ENCODE measurements around the gene KCNQ1OT1.

The KCNQ1OT1 gene

GRCh38 chr11:2570841-2571597 lies 128.8 kb downstream of the KCNQ1OT1 start:
- Histone ChIP-seq H3K9me3 (replicated peaks; ENCODE audit: low read length) (no peaks in the 10 kb centered on the region), H3K9ac (ENCODE audit: low read depth, low read length) (no peak overlapping the region), H3K4me1 (ENCODE audit: control insufficient read depth, insufficient read depth, low read length) (no peaks in the 10 kb centered on the region), H3K36me3 (ENCODE audit: insufficient read depth, low read length) (no peaks in the 10 kb centered on the region), H3K27me3 (ENCODE audit: control insufficient read depth, insufficient read depth, low read length) (peaks cover 3% of the 10 kb centered on the region), H3K4me3 (ENCODE audit: low read length) (no peak overlapping the region), H3K4me2 (ENCODE audit: low read length) (no peak overlapping the region)

- no peaks in the 10 kb centered on the region for H3K9me3 ChIP-seq (replicated peaks; ENCODE audit: low read length)
- H3K4me1 ChIP-seq (ENCODE audit: control insufficient read depth, insufficient read depth, low read length) = no peaks in the 10 kb centered on the region
- H3K27me3 ChIP-seq (ENCODE audit: control insufficient read depth, insufficient read depth, low read length) = peaks cover 3% of the 10 kb centered on the region
- H3K4me3 ChIP-seq (ENCODE audit: low read length) = no peak overlapping the region
- H3K9ac ChIP-seq (ENCODE audit: low read depth, low read length) = no peak overlapping the region
- no peaks in the 10 kb centered on the region for H3K36me3 ChIP-seq (ENCODE audit: insufficient read depth, low read length)
- no peak overlapping the region for H3K4me2 ChIP-seq (ENCODE audit: low read length)
Observed at GRCh38 chr11:2570211-2570811, 129.5 kb downstream of the KCNQ1OT1 start.

DNA sequence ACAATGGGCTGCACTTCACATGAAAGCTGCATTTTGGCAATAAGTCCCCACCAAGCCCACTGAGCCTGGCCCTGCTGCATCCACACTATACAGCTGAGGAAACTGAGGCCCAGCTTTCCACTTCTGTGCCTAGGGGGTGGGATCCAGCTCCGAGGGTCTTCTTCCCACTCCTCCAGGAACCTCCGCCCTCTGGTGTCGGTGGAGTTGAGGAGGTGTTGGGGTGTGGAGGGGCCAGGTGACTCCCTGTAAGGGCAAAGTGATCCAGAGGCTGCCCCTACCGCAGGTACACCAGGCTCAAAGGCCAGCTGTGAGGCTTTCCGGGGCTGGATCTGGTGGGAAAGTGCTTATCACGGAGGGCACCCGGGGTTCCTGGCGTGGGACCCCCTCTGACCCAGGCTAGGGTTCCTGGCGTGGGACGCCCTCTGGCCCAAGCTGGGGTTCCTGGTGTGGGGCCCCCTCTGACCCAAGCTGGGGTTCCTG lies 130.0 kb downstream of the KCNQ1OT1 start:
- Histone ChIP-seq H3K9me3 (replicated peaks; ENCODE audit: low read length) (no peaks in the 10 kb centered on the region), H3K9ac (ENCODE audit: low read depth, low read length) (no peak overlapping the region), H3K4me1 (ENCODE audit: control insufficient read depth, insufficient read depth, low read length) (no peaks in the 10 kb centered on the region), H3K36me3 (ENCODE audit: insufficient read depth, low read length) (no peaks in the 10 kb centered on the region), H3K27me3 (ENCODE audit: control insufficient read depth, insufficient read depth, low read length) (peaks cover 5% of the 10 kb centered on the region), H3K4me3 (ENCODE audit: low read length) (no peak overlapping the region), H3K4me2 (ENCODE audit: low read length) (no peak overlapping the region)

GRCh38 chr11:2569321-2569721 lies 130.5 kb downstream of the KCNQ1OT1 start:
- no peak overlapping the region for H3K4me3 ChIP-seq (ENCODE audit: low read length)
- no peaks in the 10 kb centered on the region for H3K4me1 ChIP-seq (ENCODE audit: control insufficient read depth, insufficient read depth, low read length)
- H3K4me2 ChIP-seq (ENCODE audit: low read length) = no peak overlapping the region
- H3K36me3 ChIP-seq (ENCODE audit: insufficient read depth, low read length) = no peaks in the 10 kb centered on the region
- peaks cover 7% of the 10 kb centered on the region for H3K27me3 ChIP-seq (ENCODE audit: control insufficient read depth, insufficient read depth, low read length)
- no peak overlapping the region for H3K9ac ChIP-seq (ENCODE audit: low read depth, low read length)
- no peaks in the 10 kb centered on the region for H3K9me3 ChIP-seq (replicated peaks; ENCODE audit: low read length)

DNA sequence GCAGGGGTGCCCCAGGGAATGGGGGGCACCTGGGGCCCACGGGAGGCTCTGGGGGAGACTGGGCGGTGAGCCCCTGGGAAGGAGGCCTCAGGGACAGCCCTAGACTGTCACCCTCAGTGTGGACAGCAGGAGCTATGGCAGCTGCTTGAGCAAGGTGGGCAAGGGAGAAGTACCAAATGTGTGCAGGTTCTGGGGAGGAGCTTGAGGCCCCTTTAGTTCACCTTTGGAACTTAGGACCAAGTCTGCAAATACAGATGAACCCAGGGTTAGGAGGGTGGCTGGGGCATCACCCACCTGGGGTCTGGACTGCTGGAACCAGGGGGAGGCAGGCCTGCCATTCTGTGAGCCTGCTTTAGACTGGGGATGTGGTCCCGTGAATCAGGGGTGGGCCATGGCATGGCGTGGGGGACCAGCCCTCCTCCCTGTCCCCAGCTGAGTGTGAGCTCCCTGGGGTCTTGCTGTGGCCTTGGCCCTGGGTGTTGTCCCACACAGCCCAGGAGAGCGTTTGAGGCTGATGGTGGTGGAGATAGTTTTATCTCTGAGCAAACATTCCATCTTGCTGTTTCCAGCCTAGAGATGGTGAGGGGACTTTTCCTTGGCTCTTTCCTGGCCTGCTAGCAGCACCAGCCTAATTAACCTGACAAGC lies 132.6 kb downstream of the KCNQ1OT1 start:
- H3K4me3 ChIP-seq (ENCODE audit: low read length) = no peak overlapping the region
- peaks cover 7% of the 10 kb centered on the region for H3K27me3 ChIP-seq (ENCODE audit: control insufficient read depth, insufficient read depth, low read length)
- no peak overlapping the region for H3K9ac ChIP-seq (ENCODE audit: low read depth, low read length)
- no peaks in the 10 kb centered on the region for H3K4me1 ChIP-seq (ENCODE audit: control insufficient read depth, insufficient read depth, low read length)
- H3K4me2 ChIP-seq (ENCODE audit: low read length) = no peak overlapping the region
- H3K9me3 ChIP-seq (replicated peaks; ENCODE audit: low read length) = no peaks in the 10 kb centered on the region
- no peaks in the 10 kb centered on the region for H3K36me3 ChIP-seq (ENCODE audit: insufficient read depth, low read length)

DNA sequence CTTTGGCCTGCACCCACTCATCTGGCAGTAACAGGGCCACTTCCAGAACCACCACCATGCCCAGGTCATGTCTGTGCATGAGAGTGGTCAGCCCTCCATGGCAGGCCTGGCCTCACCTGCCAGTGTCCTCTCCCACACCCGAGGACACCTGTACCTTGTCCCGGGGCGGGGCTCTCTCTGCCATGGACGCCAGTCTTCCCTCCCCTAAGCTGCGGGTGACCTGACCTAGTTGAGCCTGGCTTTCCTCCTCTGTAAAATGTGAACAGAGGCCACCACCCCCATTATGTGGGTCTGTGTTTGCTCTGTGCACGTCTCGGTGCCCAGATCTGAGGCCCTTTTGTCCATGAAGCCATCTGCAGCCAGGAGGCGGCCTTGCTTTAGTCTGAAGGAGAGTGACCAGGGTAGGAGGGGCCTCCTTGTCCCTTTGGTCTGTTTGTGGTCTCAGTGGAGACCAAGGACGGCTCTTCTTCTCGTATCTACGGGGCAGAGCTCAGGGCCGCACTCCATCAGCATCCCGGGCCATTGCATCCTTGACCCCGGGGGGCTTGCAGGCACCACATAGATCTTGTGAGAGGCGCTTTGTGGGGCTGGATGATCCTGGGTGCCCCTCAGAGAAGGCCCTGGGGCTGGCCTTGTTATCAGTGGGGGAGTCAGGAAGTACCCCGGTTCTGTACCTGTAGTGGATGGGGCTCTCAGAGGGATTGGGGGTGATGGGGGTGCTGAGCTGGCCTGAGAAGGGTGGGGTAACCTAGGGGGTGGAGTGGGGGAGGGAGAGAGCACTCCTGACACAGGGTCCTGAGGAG lies 133.4 kb downstream of the KCNQ1OT1 start:
- Histone ChIP-seq H3K9me3 (replicated peaks; ENCODE audit: low read length) (no peaks in the 10 kb centered on the region), H3K9ac (ENCODE audit: low read depth, low read length) (no peak overlapping the region), H3K4me3 (ENCODE audit: low read length) (no peak overlapping the region), H3K27me3 (ENCODE audit: control insufficient read depth, insufficient read depth, low read length) (peaks cover 7% of the 10 kb centered on the region), H3K4me1 (ENCODE audit: control insufficient read depth, insufficient read depth, low read length) (no peaks in the 10 kb centered on the region), H3K36me3 (ENCODE audit: insufficient read depth, low read length) (no peaks in the 10 kb centered on the region), H3K4me2 (ENCODE audit: low read length) (no peak overlapping the region)

DNA sequence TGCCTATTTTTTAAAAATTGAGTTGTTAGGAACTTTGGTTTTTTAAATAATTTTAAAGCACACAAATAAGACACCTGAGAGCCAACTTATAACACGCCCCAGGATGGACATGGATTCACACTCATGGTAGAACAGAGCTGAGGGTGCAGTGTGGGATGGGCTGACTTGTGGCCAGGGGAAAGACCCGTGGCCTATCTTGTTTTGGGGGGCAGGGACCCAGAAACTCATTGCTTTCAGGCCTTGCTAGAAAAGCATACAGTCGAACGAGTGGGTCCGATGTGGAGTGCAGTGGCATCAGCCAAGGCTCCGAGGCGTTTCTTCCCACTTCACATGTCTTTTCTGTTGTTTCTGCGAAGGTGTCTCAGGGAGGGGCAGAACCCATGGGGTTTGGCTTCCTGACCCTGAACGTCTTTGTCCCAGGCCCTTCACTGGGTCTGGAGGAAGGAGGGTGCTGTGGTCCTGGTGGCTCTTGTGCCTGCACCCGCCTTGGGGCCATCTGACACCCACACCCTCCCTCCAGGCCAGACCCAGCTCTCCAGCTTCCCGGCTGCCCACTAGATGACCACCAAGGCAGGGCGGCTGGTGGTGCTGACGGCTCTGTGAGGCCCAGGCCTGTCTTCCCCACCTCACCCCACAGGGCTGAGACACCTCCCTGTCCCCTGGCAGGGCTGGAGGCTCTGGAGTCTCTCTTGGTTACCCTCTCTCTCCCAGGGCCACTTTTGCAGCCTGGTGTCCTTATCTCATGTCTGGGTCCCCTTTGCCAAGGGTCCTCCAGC lies 134.2 kb downstream of the KCNQ1OT1 start:
- Histone ChIP-seq H3K36me3 (ENCODE audit: insufficient read depth, low read length) (no peaks in the 10 kb centered on the region), H3K4me3 (ENCODE audit: low read length) (no peak overlapping the region), H3K27me3 (ENCODE audit: control insufficient read depth, insufficient read depth, low read length) (peaks cover 7% of the 10 kb centered on the region), H3K4me1 (ENCODE audit: control insufficient read depth, insufficient read depth, low read length) (no peaks in the 10 kb centered on the region), H3K9me3 (replicated peaks; ENCODE audit: low read length) (no peaks in the 10 kb centered on the region), H3K4me2 (ENCODE audit: low read length) (no peak overlapping the region), H3K9ac (ENCODE audit: low read depth, low read length) (no peak overlapping the region)

DNA sequence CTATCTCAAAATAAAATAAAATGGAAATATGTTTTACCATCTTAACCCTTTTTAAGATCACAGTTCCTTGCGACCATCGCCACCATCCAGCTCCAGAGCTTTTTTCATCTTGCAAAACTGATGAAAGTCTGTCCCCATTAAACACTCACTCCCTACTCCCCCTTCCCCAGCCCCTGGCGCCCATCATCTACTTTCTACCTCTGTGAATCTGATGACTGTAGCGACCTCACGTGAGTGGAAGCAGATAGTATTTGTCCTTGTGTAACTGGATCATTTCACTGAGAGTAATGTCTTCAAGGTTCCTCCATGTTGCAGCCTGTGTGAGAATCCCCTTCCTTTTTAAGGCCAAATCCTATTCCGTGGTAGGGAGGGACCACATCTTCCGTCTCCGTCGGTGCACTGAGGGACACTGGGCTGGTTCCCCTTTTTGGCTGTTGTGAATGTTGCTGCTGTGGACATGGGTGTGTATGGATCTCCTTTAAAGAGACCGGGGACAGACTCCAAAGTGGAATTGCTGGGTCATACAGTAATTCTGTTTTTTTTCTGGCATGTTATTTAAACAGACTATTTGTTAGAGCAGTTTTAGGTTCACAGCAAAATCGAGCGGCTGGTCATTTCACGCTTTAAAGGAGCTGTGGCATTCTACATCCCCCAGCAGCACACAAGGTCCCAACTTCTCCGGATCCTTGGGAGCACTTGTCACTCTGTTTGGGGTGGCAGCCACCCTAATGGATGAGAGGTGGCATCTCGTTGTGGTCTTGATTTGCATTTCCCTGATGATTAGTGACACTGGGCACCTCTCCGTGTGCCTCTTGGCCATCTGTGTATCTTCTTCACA lies 135.0 kb downstream of the KCNQ1OT1 start:
- no peaks in the 10 kb centered on the region for H3K4me1 ChIP-seq (ENCODE audit: control insufficient read depth, insufficient read depth, low read length)
- no peak overlapping the region for H3K4me2 ChIP-seq (ENCODE audit: low read length)

DNA sequence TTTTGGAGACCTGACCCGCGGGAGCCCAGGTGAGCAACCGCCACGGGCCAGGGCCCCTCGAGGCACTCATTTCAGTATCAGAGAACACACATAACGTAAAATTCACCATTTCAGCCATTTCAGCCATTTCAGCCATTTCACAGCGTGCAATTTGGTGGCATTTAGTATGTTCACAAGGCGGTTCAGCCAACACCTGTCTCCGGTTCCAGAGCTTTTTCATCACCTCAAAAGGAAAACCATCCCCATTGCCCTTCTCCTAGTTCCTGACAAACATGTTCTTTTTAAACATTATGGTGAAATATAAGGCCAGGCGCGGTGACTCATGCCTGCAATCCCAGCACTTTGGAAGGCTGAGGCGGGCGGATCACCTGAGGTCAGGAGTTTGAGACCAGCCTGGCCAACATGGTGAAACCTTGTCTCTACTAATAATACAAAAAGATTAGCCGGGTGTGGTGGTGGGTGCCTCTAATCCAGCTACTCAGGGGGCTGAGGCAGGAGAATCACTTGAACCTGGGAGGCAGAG lies 135.7 kb downstream of the KCNQ1OT1 start:
- Histone ChIP-seq H3K4me2 (ENCODE audit: low read length) (no peak overlapping the region), H3K9me3 (replicated peaks; ENCODE audit: low read length) (no peaks in the 10 kb centered on the region), H3K4me3 (ENCODE audit: low read length) (no peak overlapping the region), H3K9ac (ENCODE audit: low read depth, low read length) (no peak overlapping the region), H3K27me3 (ENCODE audit: control insufficient read depth, insufficient read depth, low read length) (peaks cover 7% of the 10 kb centered on the region), H3K4me1 (ENCODE audit: control insufficient read depth, insufficient read depth, low read length) (no peaks in the 10 kb centered on the region), H3K36me3 (ENCODE audit: insufficient read depth, low read length) (no peaks in the 10 kb centered on the region)

More for the DNA sequence above, 135.0 kb downstream of the KCNQ1OT1 start:
- H3K9ac ChIP-seq (ENCODE audit: low read depth, low read length) = no peak overlapping the region
- H3K4me3 ChIP-seq (ENCODE audit: low read length) = no peak overlapping the region
- H3K27me3 ChIP-seq (ENCODE audit: control insufficient read depth, insufficient read depth, low read length) = peaks cover 7% of the 10 kb centered on the region
- no peaks in the 10 kb centered on the region for H3K9me3 ChIP-seq (replicated peaks; ENCODE audit: low read length)
- no peaks in the 10 kb centered on the region for H3K36me3 ChIP-seq (ENCODE audit: insufficient read depth, low read length)

All from skeletal muscle satellite cell (primary cell).